GM12892 (cell line): ENCODE data around the gene GPATCH1.
"Not testable (repeated sequence)": the region's sequence is repeated elsewhere in the genome, so short reads cannot be mapped to it uniquely, and the experiment has no call there.

Experiments
- POLR2A ChIP-seq: IDR thresholded peaks from 2 replicates; pipeline ENCODE4 v1.6.1; 2011; ENCODE audit warnings: low read depth, low read length, control low read depth
- POLR2AphosphoS5 ChIP-seq: IDR thresholded peaks from 2 replicates; pipeline ENCODE4 v1.6.1; 2011; ENCODE audit warnings: low read depth, low read length, control low read depth

- TF ChIP-seq POLR2A, POLR2AphosphoS5: not testable (repeated sequence)
These were observed 85.1 kb downstream of the GPATCH1 start for GRCh38 chr19:33166037-33166436.
